ENCODE results near the gene AK3. TPM values are rescaled to one million over a fixed set of nuclear protein-coding genes. Genes with fewer than 3 reads are reported as not detected.
"Not testable (repeated sequence)": the region's sequence is repeated elsewhere in the genome, so short reads cannot be mapped to it uniquely, and the experiment has no call there.

The AK3 gene
- total RNA-seq, 4 donors from 2014 or later = 67.7 to 119 (median 91.3) TPM

DNA sequence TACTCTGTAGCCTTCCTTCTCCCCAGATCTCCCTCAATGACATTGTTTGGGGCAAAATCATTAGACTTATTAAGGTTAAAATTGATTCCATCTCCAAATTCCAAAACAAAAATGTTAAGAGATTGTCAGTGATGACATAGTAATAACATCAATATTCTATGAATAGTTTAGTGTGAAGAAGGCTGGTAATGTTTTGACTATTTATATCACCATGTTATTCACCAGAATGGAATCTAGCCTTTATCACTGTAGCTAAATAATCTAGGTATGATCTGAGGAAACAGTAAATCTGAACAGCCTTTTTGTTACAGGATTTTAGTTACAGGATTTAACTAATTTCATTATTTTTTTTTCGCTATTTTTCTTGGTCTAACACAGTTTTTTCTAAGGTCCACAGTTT is 79.8 kb downstream of the AK3 start:
- H3K4me1 ChIP-seq = peaks cover 0 to 24% (median 7%) of the 10 kb centered on the region in 4 donors
- H3K36me3 ChIP-seq = no peaks in the 10 kb centered on the region
- no peaks in the 10 kb centered on the region for H3K9me3 ChIP-seq
- TF ChIP-seq, protein P1, sequence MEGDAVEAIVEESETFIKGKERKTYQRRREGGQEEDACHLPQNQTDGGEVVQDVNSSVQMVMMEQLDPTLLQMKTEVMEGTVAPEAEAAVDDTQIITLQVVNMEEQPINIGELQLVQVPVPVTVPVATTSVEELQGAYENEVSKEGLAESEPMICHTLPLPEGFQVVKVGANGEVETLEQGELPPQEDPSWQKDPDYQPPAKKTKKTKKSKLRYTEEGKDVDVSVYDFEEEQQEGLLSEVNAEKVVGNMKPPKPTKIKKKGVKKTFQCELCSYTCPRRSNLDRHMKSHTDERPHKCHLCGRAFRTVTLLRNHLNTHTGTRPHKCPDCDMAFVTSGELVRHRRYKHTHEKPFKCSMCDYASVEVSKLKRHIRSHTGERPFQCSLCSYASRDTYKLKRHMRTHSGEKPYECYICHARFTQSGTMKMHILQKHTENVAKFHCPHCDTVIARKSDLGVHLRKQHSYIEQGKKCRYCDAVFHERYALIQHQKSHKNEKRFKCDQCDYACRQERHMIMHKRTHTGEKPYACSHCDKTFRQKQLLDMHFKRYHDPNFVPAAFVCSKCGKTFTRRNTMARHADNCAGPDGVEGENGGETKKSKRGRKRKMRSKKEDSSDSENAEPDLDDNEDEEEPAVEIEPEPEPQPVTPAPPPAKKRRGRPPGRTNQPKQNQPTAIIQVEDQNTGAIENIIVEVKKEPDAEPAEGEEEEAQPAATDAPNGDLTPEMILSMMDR (IDR thresholded peaks at IDR 0.05) = no peak
- TF ChIP-seq POLR2A (IDR thresholded peaks at IDR 0.05) = no peak
- DNase-seq = no peak
- H3K27me3 ChIP-seq = no peaks in the 10 kb centered on the region
- H3K4me3 ChIP-seq = no peak overlapping the region
- no peak overlapping the region for H3K27ac ChIP-seq

- H3K27me3 ChIP-seq, DNase-seq, H3K4me3 ChIP-seq, H3K9me3 ChIP-seq, H3K27ac ChIP-seq, H3K36me3 ChIP-seq: not testable (repeated sequence)
- H3K4me1 ChIP-seq = peaks cover 0 to 24% (median 5%) of the 10 kb centered on the region in 4 donors
Observed at GRCh38 chr9:4660665-4661064, 80.3 kb downstream of the AK3 start.

Other genes with a start within 250 kb of the AK3 start
- gene PLPP6, start 78.9 kb downstream of the AK3 start, total RNA-seq = 10 to 100 TPM in 3 of 4 donors, 1 to 10 TPM in 1; 7.4 to 27.0 (median 19.7) TPM
- 10 to 100 TPM; 13.4 to 19.0 (median 16.6) TPM for gene SPATA6L, start 74.7 kb downstream of the AK3 start, total RNA-seq
- gene CDC37L1, start 61.6 kb downstream of the AK3 start, total RNA-seq = 10 to 100 TPM; 12.0 to 24.7 (median 19.8) TPM
- gene RCL1, start 51.7 kb upstream of the AK3 start, total RNA-seq = 10 to 100 TPM in 3 of 4 donors, 1 to 10 TPM in 1; 7.4 to 28.1 (median 19.5) TPM
- gene JAK2, start 244.1 kb upstream of the AK3 start, total RNA-seq = 10 to 100 TPM; 20.7 to 40.4 (median 22.6) TPM

Data from Peyer's patch (tissue), 4 donors.